Vagina (tissue), 2 donors: ENCODE data around the gene PLEKHD1. TPM values are rescaled to one million over a fixed set of nuclear protein-coding genes. Genes with fewer than 3 reads are reported as not detected.
A peak's percentile ranks its signal among the peaks of the same experiment; 100 is the strongest.

Experiments
- DNase-seq, 2 donors: peaks; one replicate each; pipeline ENCODE4 v3.0.0-alpha.2; 2017; ENCODE audit errors: extremely low spot score in 2 of 2
- H3K27ac ChIP-seq: fragments of 200-600 bp; sonication (generic); one replicate; pipeline ENCODE4 v1.5.1; 2019
- H3K27me3 ChIP-seq: fragments of 200-600 bp; sonication (generic); one replicate; pipeline ENCODE4 v1.5.1; 2019
- H3K36me3 ChIP-seq, 2 donors: fragments of 200-600 bp; sonication (generic); one replicate each; pipeline ENCODE4 v1.5.1; 2017 to 2019
- H3K4me1 ChIP-seq: fragments of 200-600 bp; sonication (generic); one replicate; pipeline ENCODE4 v1.5.1; 2019
- H3K4me3 ChIP-seq, 2 donors: fragments of 200-600 bp; sonication (generic); 1 replicate in 1 of 2; 2 replicates in 1 of 2; pipeline ENCODE4 v1.5.1; 2016 to 2019
- H3K9me3 ChIP-seq: fragments of 200-600 bp; sonication (generic); one replicate; pipeline ENCODE4 v1.5.1; 2019
- POLR2A ChIP-seq, 2 donors: fragments of 450-650 bp; IDR thresholded peaks; one replicate each; pipeline ENCODE4 v1.6.1; 2017; ENCODE audit warnings: antibody characterized with exemption in 2 of 2, mild to moderate bottlenecking in 2 of 2, moderate library complexity in 2 of 2
- POLR2AphosphoS5 ChIP-seq, 2 donors: sonication (generic); formaldehyde crosslinking; IDR thresholded peaks; one replicate each; pipeline ENCODE4 v1.9.0; 2017; ENCODE audit warnings: antibody characterized with exemption in 2 of 2, mild to moderate bottlenecking in 2 of 2, low read depth in 1 of 2; ENCODE audit not compliant: insufficient read depth in 1 of 2
- intact Hi-C: fragments of 100-400 bp; cut with DNase I; formaldehyde crosslinking; loops from one replicate; pipeline ENCODE4 v1.15.1; 2023
- total RNA-seq: library from RNA; depleted of rRNA; stranded (reverse); fragments of >200 nt; gene quantifications from one replicate; pipeline ENCODE4 v1.2.3, GENCODE V29; 2016
- TF ChIP-seq, protein P1 (sequence below), 3 experiments: fragments of 450-650 bp in 2 of 3; fragments of 200-600 bp in 1 of 3; sonication (generic) in 1 of 3; IDR thresholded peaks; one replicate each; pipeline ENCODE4 v1.5.1; 2017 to 2019; ENCODE audit warnings: antibody characterized with exemption in 3 of 3, mild to moderate bottlenecking in 2 of 3, moderate library complexity in 2 of 3

PLEKHD1 gene
- total RNA-seq, 1 donor from 2014 or later: not detected

- H3K4me1 ChIP-seq: peaks cover 10% of the 10 kb centered on the region
- no peaks in the 10 kb centered on the region for H3K9me3 ChIP-seq
- no peak overlapping the region for H3K4me3 ChIP-seq
- intact Hi-C loops: no loop called here
- no peaks in the 10 kb centered on the region for H3K36me3 ChIP-seq
- no peak overlapping the region for H3K27ac ChIP-seq
- H3K27me3 ChIP-seq: no peaks in the 10 kb centered on the region
- no peak for DNase-seq
- TF ChIP-seq, protein P1, sequence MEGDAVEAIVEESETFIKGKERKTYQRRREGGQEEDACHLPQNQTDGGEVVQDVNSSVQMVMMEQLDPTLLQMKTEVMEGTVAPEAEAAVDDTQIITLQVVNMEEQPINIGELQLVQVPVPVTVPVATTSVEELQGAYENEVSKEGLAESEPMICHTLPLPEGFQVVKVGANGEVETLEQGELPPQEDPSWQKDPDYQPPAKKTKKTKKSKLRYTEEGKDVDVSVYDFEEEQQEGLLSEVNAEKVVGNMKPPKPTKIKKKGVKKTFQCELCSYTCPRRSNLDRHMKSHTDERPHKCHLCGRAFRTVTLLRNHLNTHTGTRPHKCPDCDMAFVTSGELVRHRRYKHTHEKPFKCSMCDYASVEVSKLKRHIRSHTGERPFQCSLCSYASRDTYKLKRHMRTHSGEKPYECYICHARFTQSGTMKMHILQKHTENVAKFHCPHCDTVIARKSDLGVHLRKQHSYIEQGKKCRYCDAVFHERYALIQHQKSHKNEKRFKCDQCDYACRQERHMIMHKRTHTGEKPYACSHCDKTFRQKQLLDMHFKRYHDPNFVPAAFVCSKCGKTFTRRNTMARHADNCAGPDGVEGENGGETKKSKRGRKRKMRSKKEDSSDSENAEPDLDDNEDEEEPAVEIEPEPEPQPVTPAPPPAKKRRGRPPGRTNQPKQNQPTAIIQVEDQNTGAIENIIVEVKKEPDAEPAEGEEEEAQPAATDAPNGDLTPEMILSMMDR (IDR thresholded peaks at IDR 0.05): no peak
- no peak for TF ChIP-seq POLR2AphosphoS5 (IDR thresholded peaks at IDR 0.05; ENCODE audit: insufficient read depth in 1 of 2, low read depth in 1 of 2)
- no peak for TF ChIP-seq POLR2A (IDR thresholded peaks at IDR 0.05)
Measured at GRCh38 chr14:69567563-69567962, 83.0 kb downstream of the PLEKHD1 start.

DNA sequence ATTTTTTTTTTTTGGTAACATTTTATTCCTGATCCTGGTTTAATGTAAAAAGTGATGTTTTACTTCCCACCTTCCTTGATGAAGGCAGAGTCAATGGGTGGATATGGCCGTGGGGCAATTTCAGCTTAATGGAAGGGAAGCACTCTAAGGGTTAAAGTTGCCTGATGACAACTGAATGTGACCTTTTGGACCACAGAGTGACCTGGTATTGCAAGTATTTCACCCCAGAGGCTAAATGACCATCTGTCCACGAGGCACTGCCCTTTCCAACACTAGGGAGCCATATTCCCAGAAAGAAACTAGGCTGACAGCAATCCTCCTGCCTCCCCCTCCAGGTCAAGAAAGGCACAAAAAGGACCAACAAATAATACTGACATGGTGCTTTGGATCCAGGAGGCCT, 85.3 kb downstream of the PLEKHD1 start:
- Histone ChIP-seq H3K27ac (no peak overlapping the region), H3K4me1 (peaks cover 27% of the 10 kb centered on the region), H3K9me3 (no peaks in the 10 kb centered on the region), H3K4me3 (no peak overlapping the region), H3K27me3 (no peaks in the 10 kb centered on the region), H3K36me3 (no peaks in the 10 kb centered on the region)
- intact Hi-C loops: loop anchor here (10.0 kb wide), 1 partner anchor 1015 kb away; no protein-coding TSS in a partner anchor
- TF ChIP-seq, protein P1 (IDR thresholded peaks at IDR 0.05): no peak
- TF ChIP-seq POLR2AphosphoS5 (IDR thresholded peaks at IDR 0.05; ENCODE audit: insufficient read depth in 1 of 2, low read depth in 1 of 2): no peak
- TF ChIP-seq POLR2A (IDR thresholded peaks at IDR 0.05): no peak
- no peak for DNase-seq

DNA sequence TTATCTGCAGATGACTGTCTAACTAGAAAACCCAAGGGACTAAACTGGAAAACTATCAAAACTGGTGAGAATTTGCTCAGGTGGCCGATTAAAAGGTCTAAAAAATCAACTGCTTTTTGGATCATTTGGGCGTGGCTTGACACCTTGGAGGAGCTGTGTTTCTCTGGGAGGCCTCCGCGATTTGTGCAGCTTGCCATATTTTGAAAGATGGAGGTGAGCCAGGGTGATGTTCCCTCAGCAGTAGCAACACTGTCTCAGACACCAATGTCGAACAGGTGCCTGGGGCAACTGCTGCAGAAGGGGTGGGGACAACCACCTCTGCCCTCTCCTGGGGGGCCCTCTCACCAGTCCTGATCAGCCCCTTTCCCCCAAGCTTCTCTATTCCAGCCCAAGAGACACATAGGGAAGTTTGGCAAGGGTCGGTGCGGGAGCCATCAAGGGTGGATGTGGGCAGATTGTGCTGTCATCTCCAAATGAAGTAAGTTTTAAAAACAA, 86.4 kb downstream of the PLEKHD1 start:
- Histone ChIP-seq H3K4me1 (peaks cover 27% of the 10 kb centered on the region), H3K4me3 (no peak overlapping the region), H3K36me3 (no peaks in the 10 kb centered on the region), H3K27me3 (no peaks in the 10 kb centered on the region), H3K9me3 (no peaks in the 10 kb centered on the region), H3K27ac (no peak overlapping the region)
- TF ChIP-seq POLR2AphosphoS5 (IDR thresholded peaks at IDR 0.05; ENCODE audit: insufficient read depth in 1 of 2, low read depth in 1 of 2) (no peak), POLR2A (IDR thresholded peaks at IDR 0.05) (no peak)
- TF ChIP-seq, protein P1 (IDR thresholded peaks at IDR 0.05): no peak
- no peak for DNase-seq
- intact Hi-C loops: loop anchor here (10.0 kb wide), 1 partner anchor 1014 kb away; no protein-coding TSS in a partner anchor

DNA sequence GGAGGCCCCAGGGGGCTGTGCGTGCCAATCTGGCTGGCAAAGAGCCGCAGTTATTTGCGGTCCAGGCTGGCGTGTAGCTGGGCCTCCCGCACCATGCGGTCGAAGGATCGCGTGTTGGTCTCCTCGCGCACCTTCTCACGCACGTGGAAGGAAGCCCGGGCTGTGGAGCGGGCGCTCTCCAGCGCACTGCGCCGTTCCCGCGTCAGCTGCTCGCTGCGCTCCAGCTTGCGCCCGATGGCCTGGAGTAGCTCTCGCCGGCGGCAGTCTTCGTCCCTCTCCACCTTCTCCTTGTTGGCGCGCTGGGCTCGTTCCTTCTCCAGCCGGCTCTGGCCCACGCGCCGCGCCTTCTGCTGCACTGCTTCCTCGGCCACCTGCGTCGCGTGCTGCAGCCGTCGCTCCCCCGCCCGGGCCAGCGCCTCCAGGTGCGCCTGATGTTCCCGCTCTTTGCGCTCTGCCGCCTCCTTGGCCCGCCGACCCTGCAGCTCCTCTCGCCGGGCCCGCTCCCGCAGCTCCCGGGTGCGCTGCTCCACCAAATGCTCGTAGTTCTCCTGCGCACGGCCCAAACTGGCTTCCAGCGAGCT, 87.0 kb downstream of the PLEKHD1 start:
- intact Hi-C loops: loop anchor here (10.0 kb wide), 1 partner anchor 1013 kb away; no protein-coding TSS in a partner anchor
- Histone ChIP-seq H3K9me3 (no peaks in the 10 kb centered on the region), H3K4me3 (peak overlapping the region; percentile 28 to 53), H3K36me3 (no peaks in the 10 kb centered on the region), H3K27me3 (no peaks in the 10 kb centered on the region), H3K4me1 (peaks cover 27% of the 10 kb centered on the region), H3K27ac (no peak overlapping the region)
- DNase-seq: no peak
- TF ChIP-seq POLR2A (IDR thresholded peaks at IDR 0.05) (no peak), POLR2AphosphoS5 (IDR thresholded peaks at IDR 0.05; ENCODE audit: insufficient read depth in 1 of 2, low read depth in 1 of 2) (no peak)
- TF ChIP-seq, protein P1 (IDR thresholded peaks at IDR 0.05): no peak
